HG02623 (cell line): ENCODE measurements around the gene FHIT.
"Not testable (repeated sequence)": the region's sequence is repeated elsewhere in the genome, so short reads cannot be mapped to it uniquely, and the experiment has no call there.

ENCODE experiments used
- ATAC-seq: cut with Tn5 transposase; IDR thresholded peaks from one replicate; pipeline ENCODE4 v1.9.1; 2021; ENCODE audit warnings: moderate library complexity; ENCODE audit not compliant: unreplicated experiment

FHIT gene

DNA sequence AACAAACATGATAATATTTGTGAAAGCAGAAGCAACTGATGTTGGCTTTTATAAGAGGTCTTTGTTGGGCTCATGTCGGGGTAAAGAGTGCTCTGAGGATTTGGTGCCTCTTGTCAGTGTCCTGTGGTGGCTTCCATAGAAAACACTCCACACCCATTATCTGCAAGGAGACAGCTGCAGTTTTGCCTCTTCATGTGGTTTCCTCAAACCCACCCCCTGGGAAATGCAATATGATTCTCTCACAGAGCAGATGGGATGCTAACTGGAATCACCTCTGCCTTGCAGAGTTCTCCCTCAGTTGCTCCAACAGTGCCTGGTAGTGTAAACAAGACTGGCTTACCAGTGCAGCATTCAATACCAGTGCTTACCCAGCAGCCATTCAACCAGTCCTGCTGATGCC is 1430.0 kb downstream of the FHIT start:
- ATAC-seq = no peak

DNA sequence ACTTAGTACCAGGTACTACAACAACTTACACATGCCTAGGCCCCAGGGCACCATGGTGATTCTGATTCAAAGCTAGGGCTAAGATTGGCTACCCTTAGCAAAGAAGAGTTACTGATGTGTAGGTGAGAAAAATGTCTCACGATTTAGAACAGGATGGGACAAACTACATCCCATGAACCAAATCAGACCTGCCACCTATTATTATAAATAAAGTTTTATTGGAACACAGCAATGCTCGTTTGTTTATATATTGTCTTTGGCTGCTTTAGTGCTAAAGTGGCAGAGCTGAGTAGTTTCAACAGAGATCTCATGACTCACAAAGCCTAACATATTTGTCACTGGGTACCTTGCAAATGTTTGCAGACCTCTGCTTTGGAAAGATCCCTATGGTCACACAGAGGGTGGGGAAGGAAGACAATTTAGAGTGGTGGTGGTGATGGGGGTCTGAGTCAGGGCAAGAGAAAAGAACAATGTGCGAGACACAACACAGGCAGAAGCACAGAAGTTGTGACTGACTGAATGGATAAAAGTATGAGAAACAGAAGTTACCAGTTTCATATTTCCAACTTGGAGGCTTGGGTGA is 1430.8 kb downstream of the FHIT start:
- ATAC-seq = no peak

DNA sequence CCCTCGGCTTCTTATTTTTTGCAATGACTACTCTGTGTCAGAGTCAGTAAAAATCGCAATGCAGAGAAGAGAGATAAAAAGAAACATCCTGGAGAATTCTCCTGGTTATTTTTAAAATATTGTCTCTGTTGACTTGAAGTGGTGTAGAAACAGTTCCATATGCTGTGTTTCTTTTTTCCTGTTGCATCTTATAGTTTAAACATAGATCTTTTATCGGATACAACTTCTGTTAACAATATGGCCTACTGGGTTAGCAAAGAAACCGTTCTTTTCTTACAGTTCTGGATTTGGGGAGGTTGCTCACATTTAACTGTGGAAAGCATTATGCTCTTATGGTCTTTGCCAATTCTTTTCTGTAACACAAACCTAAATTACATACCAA is 1432.3 kb downstream of the FHIT start:
- no peak for ATAC-seq

DNA sequence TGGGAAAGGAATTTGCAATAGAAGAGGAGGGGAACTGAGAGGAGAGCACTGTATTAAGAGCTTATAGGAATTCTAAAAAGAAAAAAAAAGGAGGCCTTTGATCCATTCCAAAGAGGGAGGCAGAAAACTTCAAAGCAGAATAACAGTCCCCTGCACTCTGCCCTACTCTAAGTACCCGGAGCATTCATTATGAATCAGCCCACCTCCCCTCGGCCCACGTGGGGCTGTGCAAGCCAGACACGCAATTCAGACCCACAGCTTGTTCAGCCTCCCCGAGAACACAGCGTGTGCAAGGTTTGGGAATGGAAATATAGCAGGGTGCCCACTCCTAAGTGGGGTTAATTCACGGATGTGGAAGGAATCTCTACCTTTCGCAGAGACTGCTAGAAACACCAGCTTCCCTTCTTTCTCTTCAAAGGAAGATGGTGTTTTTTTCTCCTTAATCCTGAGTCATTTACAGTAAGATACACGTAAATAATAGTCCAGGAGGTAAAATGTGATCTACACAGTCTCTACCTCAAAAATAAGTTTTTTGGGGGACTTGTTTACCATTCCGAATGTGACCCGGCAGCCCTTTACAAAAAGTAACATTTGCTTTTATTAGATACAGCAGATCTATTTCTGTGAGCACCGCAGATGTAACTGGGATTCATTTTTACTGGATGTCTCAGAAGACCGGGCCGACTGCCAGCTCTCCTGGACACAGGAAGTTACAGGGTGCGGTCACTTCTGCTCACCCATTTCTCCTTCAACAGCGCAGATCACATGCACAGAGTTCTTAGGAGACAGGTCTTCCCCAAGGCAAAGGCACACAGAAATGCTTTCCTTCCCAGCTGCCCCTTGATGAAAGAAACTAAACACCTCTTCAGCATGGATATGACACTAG is 1433.0 kb downstream of the FHIT start:
- ATAC-seq = no peak

DNA sequence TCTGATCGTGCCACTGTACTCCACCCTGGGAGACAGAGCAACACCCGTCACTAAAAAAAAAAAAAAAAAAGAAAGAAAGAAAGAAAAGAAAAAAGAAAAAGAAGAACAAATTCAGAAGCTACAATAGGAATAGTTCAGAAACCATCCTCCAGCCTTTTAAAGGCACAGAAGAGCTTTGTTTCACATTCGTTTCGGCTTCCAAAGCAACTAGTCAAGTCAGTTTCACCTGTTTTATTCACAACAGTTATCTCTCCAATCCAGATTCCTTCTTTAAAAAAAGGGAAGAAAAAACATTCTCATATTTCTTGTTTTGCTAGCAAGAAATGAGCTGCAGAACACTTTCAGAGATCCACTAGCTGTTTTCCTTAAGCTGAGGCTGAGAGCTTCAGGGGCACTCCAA is 1433.7 kb downstream of the FHIT start:
- no peak for ATAC-seq

DNA sequence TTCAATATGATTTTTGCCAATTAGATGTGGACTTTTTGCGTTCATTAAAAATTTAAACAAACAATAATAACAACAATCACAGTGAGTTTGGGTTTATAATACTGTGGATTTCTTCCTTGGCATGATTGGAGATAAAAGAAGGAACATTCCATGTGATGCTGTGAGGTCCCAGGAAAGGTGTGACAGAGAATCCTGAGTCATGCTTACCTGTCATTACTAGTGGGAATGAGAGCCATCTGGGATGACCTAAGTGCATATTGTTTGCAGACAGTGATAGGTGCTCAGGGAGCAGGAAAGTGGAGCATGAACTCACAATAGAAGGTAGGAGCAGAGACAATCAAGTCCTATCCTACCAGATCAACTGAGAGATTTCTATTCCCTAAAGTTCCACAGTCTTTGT is 1434.9 kb downstream of the FHIT start:
- ATAC-seq = no peak

DNA sequence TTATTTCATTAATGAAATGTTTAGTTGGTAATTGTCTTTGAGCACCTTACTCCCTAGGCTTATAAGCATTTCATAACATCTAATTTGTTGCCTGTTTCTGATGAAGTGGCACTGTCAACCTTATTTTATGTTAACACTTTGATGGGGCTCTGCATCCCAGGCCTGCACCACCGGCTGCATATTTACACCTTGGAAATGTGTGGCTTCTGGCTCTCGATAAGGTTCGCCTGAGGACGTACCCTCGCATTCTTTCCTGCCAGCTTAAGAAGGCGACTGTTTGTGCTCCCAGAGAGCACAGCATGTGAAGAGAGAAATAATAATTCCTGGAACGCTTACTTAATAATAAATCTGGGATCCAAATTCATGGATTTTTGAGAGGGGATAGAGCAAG is 1438.1 kb downstream of the FHIT start:
- ATAC-seq = no peak

DNA sequence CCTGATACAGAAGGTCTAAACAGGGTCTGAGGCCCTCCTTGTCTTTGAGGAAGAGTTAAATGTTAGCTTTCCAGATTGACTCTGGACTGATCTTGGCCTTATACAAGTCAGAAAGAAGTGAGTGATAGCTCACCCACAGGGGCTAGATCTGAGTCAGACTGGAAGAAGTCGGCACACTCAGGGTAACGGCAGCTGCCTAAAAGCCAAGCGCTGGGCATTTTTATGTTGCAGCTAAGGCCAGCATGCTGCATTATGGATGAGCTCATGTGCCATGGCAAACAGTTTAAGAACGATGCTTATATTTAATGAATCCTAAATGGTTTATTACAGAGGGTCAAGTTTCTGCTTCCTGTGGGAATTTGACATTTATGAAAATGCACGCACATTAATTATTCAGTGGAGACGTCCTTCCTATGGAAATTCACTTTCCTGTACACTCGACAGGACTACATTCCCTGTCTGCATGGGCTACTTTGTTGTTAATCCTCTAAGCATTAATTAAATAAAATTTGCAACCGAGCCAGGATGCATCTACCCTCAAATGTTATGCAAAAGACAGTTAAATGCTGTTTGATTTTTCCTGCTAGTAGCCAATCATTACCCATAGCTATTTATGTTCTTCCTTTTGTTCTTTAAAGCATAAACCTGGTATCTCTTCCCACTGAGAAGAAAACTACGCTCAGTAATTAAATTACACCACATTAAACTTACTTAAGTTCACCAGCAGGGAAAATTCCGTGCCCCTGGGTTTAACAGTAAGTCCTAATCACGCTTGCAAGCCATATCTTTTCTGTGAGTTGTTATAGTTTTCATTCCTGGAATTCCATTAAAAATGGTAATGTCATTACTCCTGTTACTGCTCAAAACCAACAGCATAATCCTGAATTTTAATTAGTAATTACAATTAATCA is 1438.8 kb downstream of the FHIT start:
- ATAC-seq = no peak

DNA sequence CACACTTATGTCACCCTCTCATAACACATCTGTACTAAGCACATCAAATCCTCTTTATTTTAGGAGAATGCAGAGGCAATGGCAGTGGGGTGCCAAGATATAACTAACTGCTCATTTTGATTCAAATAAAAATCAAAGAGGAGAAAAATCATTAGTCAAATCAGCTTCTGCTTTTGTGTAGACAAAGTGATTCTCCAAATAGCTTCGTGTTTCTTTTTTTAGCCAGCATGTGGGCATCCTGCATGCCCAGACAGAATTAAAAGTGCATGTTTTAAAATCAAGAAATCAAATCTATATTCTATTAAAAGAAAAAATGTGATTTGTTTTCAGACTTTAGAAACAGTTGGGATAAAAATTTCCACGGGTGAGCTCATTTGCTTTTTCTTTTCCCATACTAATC is 1440.1 kb downstream of the FHIT start:
- ATAC-seq = no peak

DNA sequence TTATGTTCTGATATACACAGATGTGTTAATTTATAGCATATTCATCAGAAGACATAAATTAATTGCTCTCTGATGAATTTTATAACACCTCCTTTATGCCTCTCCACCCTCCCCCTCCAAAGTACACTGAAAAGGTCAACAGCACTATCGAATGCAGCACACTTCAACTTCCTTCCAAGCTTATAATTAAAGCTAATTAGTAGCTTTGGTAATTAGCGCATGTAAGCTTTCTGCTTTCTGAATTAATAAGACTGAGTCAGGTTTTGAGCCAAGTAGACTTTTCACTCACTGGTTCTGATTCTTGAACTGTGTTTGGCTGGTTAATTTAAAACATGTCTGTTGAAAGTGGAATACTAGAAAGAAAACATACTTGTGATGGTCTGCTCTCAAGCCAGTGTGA is 1440.6 kb downstream of the FHIT start:
- ATAC-seq = no peak

DNA sequence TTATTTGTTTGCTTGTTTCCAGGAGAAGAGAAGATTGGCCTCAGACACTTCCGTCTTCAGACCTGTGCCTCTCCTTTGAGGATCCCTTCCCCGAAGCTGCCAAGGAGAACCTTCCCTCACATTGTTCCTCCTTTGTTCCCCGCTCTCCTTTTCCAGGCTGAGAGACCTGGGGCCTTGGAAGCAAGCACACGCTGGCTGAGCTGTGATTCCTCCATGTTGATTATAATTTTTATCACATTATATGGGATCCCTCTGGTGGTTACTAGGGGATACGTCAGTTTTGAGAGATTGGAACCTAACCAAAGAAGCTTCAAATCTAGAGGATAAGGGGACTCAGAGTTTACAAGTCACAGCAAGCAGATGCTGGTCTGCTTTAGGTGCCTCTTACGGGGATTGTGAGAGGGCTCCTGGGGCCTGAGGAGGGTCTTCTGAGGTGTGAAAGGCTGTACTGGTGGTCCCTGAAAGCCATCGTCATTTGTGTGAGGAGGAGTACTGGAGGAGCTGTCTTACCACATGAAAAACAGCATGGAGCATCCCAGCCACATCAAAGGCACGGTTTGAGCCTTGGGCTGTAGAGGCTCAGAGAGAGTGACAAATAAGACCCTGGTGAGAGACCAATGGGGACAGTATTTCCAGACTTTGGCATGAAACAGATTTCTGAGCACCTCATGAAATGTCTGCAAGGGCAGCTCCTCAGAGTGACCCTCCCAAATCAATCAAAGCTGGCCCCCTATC is 1441.4 kb downstream of the FHIT start:
- no peak for ATAC-seq

DNA sequence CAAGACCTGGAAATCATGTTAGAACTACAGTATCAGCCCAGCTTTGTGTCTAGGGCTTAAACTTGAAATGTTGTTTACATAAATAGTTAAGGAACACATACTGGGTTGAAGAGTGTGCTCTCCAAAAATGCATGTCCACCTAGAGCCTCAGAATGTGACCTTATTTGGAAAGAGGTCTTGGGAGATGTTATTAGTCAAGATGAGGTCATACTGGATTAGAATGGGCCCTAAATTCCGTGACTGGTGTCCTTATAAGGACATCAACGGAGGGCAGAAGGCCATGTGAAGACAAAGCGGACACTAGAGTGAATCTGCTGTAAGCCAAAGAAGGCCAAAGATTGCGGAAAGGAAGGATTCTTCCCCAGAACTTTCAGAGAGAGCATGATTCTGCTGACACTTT is 1442.2 kb downstream of the FHIT start:
- ATAC-seq = no peak

DNA sequence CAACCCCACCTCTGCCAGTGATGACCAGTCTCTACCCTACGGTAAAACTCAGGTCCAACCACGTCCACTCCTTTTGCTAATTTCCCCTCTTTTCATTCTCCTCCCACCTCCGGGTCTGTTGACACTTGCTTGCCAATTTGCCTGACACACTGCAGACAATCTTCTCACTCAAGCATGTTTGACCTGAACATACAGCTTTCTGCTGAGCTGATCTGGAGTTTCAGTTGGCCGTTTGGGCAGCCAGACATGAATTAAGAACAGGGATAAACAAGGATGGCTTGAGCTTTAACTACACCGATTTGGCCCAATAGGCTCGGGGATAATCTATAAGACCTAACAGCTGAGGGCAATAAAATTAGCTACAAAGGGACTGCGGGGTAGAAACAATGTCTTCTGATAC is 1442.8 kb downstream of the FHIT start:
- no peak for ATAC-seq

DNA sequence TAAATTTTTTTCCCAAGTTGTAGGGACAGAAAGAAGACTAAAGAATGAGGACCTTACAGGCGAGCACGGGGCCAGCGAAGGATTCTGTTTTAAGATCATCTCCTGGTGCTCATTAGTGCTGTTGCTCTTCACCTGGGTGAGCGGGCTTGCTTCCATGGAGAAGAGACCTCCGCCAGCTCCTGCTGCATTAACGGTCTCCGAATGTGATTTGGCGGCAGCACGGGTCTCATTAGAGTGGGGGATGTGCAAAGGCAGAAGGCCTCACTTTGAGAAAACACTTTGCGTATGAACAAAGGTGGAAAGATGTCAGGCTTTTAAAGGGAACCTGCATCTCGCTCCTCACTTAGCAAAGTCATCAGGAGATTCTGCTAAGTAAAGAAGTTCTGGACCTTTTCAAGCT is 1448.0 kb downstream of the FHIT start:
- ATAC-seq = no peak

DNA sequence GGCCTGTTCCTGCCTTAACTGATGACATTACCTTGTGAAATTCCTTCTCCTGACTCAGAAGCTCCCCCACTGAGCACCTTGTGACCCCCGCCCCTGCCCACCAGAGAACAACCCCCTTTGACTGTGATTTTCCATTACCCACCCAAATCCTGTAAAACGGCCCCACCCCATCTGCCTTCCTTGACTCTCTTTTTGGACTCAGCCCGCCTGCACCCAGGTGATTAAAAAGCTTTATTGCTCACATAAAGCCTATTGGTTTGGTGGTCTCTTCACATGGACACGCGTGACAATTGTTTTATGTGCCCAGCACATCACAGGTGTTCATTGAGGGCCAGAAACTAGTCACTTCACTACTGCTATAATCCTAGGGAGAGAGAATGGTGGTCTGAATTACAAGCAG is 1448.8 kb downstream of the FHIT start:
- ATAC-seq = not testable (repeated sequence)

DNA sequence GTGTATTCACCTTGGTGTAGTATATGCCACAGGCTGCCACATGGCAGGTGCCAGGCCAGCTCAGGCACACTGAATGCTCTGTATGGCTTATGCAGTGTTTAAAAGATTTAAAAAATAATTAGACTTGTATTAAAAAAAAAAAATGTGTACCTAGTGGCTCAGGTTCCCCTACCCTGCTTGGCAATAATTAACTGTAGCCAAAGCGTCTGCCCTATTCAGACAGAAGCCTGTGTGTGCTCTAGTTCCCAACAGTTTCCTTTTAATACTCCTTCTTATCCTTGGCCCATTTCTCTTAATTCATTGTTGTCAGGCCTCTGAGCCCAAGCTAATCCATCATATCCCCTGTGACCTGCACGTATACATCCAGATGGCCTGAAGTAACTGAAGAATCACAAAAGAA is 1449.2 kb downstream of the FHIT start:
- ATAC-seq = no peak

DNA sequence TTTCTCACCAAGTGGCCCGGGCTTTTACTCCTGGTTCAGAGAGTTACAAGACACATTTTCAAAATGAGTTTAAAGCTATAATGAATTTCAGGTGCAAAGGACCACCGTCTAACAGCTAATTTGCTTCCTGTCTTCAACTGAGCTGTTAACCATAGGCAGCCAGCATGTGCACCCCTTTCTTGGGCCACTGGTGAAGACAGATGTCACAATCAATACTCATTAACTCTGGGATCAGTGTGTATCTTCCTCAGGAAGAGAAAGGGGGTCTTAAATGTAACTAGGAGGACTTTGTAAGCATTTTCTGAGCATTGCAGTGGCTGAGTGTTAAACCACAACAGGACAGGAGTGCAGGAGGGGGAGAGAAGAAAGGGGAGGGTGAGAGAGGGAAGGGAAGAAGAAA is 1450.8 kb downstream of the FHIT start:
- ATAC-seq = no peak

DNA sequence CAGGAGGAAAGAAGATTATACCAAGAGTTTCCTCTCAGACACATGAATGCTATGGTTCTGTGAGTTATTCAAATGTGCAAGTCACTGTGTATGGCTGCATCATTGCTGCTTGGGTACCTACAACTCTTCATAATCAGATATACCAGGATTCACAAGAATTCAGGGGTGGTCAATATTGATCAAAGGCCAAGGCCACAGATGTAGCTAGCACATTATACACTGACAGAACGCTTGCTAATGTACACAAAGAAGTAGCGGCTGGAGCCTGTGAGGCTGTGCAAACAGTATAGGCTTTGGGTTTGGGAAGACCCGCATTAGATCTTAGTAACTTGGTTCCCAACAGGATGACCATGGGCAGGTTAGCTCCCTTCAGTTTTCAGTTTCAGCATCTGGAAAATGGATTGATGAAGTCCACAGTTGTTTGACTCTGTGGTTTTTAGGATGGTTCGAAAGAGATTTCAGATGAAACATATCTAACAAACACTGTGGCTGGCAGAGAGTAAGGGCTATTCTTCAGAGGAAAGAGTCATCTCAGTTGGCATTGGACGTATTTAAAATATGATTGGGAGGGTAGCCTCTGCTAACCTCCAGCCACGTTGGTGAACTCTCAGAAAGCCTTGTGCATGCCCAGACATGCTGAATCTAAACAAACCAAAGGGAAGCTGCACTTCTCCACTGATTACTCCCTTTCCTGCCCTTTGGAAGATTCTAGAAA is 1452.7 kb downstream of the FHIT start:
- ATAC-seq = no peak

DNA sequence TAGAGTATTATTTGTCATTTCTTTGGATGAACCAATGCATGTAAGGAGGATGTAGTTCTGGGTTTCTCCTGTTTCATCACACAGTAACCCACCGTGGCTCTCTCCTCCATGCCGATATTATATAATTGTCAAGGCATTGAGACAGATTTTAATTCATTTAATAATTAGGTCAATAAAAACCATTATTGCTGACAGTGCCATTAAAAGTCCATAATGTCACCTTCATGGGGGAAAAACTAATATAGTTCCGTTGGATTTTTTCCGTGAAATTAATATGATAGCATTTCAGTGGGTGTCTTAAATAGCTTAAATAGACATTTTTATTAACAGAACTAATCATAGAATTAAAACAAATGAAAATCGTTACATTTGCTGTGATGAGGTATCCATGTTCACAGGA is 1453.7 kb downstream of the FHIT start:
- no peak for ATAC-seq

DNA sequence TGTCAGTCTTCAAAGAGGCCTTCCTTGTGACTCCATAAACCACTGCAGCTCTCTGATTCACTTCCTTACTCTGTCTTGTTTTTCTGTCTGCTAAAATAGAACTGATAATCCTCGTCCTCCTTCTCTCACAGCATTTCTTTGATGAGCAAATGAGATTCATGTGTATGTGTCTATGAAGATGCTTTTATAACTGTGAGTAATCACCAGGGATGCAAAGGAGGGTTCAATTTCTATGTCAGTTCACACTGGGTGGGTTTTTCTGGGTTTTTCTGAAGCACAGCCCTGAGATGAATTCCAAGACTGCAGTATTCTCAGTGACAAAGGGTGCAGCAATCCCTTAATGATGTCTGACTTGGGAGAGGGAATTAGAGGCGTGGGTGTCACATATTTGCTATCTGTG is 1454.8 kb downstream of the FHIT start:
- no peak for ATAC-seq
